ENCODE measurements around the gene BIRC6.

The BIRC6 gene

DNA sequence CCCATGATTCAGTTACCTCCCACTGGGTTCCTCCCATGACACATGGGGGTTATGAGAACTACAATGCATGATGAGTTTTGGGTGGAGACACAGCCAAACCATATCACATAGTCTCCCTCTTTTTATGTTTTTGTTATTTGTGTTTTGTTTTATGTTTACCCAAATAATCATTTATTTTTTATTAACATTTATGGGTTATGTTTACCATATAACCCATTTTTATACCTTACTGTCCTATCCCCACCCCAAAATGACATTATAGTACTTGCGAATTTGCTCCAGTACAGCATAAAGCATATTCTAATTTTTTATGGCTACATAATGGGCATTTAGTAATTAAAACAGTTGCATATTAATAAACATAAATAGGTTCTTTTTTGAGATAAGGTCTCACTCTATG lies 209.1 kb downstream of the BIRC6 start:
- in situ Hi-C loops (cut with MboI; ENCODE audit: low sequenced_read_pairs): no loop called here
- DNase-seq (ENCODE audit: low spot score in 2 of 2): no peak
- H3K36me3 ChIP-seq (replicated peaks): peaks cover 7% of the 10 kb centered on the region
- H3K9me3 ChIP-seq: no peaks in the 10 kb centered on the region; the same call in 1 of the 2 replicates
- no peaks in the 10 kb centered on the region for H3K27me3 ChIP-seq (ENCODE audit: low read depth)
- no peak overlapping the region for H3K4me3 ChIP-seq
- peaks cover 7% of the 10 kb centered on the region; the same call in 1 of the 2 replicates for H3K4me1 ChIP-seq

DNA sequence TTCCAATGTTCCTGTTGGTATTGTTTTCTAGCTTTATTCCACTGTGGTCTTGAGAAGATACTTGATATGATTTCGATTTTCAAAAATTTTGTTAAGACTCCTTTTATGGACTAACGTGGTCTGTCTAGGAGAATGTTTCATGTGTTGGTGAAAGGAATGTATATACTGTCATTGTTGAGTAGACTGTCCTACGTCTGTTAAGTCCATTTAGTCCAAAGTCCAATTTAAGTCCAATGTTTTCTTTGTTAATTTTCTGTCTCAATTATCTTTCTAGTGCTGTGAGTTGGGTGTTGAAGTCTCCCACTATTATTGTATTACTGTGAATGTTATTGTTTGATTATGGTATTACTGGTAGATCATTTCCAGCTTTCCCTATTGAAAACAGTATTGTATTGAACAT lies 215.2 kb downstream of the BIRC6 start:
- no peak overlapping the region for H3K4me3 ChIP-seq
- H3K27me3 ChIP-seq (ENCODE audit: low read depth): no peaks in the 10 kb centered on the region
- no peaks in the 10 kb centered on the region for H3K4me1 ChIP-seq
- in situ Hi-C loops (cut with MboI; ENCODE audit: low sequenced_read_pairs): no loop called here
- no peak for DNase-seq (ENCODE audit: low spot score in 2 of 2)
- peaks cover 2% of the 10 kb centered on the region; the same call in 1 of the 2 replicates for H3K36me3 ChIP-seq (replicated peaks)
- no peaks in the 10 kb centered on the region for H3K9me3 ChIP-seq

DNA sequence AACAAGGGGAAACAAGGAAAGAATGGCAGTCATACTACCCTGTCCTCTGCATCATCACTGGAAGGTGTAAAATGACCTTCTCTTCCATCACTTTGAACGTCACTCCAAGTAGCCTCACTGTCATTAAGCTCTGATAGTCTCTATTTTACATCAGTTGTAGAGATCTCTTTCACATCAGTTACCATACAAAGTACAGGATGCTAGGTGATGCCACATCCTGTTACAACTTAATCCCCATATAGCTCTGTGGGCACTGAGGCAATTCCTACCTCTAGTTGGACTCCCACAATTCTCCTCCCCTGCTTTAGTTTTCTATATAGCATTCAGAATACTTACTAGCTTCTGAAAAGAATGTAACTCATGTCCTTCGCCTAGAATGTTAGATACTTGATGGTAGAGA lies 215.9 kb downstream of the BIRC6 start:
- Histone ChIP-seq H3K27me3 (ENCODE audit: low read depth) (no peaks in the 10 kb centered on the region), H3K36me3 (replicated peaks) (peaks cover 2% of the 10 kb centered on the region), H3K4me1 (no peaks in the 10 kb centered on the region), H3K4me3 (no peak overlapping the region), H3K9me3 (no peaks in the 10 kb centered on the region)
- DNase-seq (ENCODE audit: low spot score in 2 of 2): no peak
- in situ Hi-C loops (cut with MboI; ENCODE audit: low sequenced_read_pairs): no loop called here

DNA sequence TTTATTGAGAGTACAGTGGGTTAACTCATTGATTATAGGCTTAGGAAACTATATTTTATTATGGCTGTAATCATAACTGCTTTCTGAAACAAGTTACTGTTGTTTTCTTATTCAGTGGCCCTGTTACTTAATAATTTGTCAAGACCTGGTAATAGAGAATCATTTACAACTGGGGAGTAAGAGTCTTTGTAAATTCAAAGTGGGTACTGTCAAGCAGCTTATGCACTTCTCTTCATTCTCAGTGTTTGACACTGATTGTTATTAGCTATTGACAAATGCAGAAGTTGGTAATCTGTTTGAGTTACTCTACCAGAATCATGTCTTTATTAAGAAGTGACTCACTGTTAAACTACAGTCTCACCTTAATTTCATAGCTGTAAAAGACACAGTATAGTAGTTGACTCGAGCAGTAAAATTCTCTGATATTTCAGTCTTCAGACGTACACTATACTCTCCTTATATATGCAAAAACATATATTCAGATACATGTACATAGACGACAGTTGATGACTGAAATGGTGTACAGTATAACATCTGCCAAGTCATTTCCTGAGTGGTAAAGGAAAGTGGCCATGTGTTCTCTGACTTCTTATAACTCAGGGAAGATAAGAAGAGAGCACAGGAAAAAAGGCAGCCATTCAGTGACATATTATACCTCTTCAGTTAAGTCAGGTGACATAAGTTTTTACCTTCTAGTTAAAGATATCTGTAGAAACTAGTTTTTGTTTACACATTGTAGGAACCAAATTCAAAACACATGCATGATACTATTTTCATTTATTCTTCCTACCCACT lies 235.0 kb downstream of the BIRC6 start:
- in situ Hi-C loops (cut with MboI; ENCODE audit: low sequenced_read_pairs): no loop called here
- Histone ChIP-seq H3K4me1 (no peaks in the 10 kb centered on the region), H3K36me3 (replicated peaks) (peaks cover 3% of the 10 kb centered on the region), H3K4me3 (no peak overlapping the region), H3K9me3 (no peaks in the 10 kb centered on the region), H3K27me3 (ENCODE audit: low read depth) (no peaks in the 10 kb centered on the region)
- no peak for DNase-seq (ENCODE audit: low spot score in 2 of 2)

DNA sequence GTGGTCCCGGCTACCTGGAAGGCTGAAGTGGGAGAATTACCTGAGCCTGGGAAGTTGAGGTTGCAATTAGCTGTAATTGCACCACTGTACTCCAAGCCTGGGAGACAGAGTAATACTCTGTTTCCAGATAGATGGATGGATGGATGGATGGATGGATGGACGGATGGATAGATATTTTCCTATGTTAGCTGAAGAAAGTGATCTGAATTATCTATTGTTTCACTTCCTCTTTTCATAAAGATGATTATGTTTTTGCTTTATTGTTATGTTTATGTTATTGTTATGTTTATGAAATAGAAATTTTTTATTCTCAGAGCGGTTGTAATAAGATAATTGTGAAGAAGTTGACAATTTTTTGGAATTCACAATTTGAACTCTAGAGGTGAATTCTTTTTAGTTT lies 237.8 kb downstream of the BIRC6 start:
- Histone ChIP-seq H3K4me3 (no peak overlapping the region), H3K27me3 (ENCODE audit: low read depth) (no peaks in the 10 kb centered on the region), H3K36me3 (replicated peaks) (peaks cover 13% of the 10 kb centered on the region), H3K9me3 (no peaks in the 10 kb centered on the region), H3K4me1 (no peaks in the 10 kb centered on the region)
- no peak for DNase-seq (ENCODE audit: low spot score in 2 of 2)
- in situ Hi-C loops (cut with MboI; ENCODE audit: low sequenced_read_pairs): no loop called here

DNA sequence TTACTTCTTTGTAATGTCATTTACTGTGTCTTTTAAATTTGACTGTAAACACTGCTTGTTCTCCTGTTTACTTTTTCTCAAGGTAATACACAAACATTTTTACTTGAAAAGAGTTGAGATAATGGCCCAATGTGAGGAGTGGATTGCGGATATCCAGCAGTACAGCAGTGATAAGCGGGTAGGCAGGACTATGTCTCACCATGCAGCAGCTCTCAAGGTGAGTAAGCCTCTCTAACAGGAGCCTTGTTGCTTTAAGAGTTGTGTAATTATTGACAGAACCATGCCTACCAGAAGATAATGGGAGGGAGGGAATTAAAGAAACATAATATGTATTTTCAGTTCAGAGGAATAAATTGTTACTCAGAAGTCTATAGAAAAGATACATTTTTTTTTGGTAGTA lies 254.5 kb downstream of the BIRC6 start:
- Histone ChIP-seq H3K4me1 (no peaks in the 10 kb centered on the region), H3K36me3 (replicated peaks) (peaks cover 20% of the 10 kb centered on the region), H3K4me3 (no peak overlapping the region), H3K27me3 (ENCODE audit: low read depth) (no peaks in the 10 kb centered on the region), H3K9me3 (no peaks in the 10 kb centered on the region)
- in situ Hi-C loops (cut with MboI; ENCODE audit: low sequenced_read_pairs): no loop called here
- DNase-seq (ENCODE audit: low spot score in 2 of 2): no peak

DNA sequence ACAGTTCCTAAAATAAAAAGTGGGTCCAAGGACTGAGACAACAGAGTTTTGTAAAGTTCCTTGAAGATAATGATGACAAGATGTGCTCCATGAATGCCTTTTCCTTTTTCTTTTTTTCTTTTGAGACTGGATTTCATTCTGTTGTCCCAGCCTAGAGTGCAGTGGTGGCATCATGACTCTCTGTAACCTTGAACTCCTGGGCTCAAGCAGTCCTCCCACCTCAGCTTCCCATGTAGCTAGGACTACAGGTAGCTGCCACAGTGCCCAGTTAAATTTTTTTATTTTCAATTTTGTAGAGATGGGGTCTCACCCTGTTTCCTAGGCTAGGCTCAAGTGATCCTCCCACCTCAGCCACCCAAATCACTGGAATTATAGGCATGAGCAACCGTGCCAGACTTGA lies 254.9 kb downstream of the BIRC6 start:
- in situ Hi-C loops (cut with MboI; ENCODE audit: low sequenced_read_pairs): no loop called here
- H3K4me1 ChIP-seq: no peaks in the 10 kb centered on the region
- H3K27me3 ChIP-seq (ENCODE audit: low read depth): no peaks in the 10 kb centered on the region
- no peaks in the 10 kb centered on the region for H3K9me3 ChIP-seq
- H3K36me3 ChIP-seq (replicated peaks): peaks cover 20% of the 10 kb centered on the region
- no peak for DNase-seq (ENCODE audit: low spot score in 2 of 2)
- H3K4me3 ChIP-seq: no peak overlapping the region

DNA sequence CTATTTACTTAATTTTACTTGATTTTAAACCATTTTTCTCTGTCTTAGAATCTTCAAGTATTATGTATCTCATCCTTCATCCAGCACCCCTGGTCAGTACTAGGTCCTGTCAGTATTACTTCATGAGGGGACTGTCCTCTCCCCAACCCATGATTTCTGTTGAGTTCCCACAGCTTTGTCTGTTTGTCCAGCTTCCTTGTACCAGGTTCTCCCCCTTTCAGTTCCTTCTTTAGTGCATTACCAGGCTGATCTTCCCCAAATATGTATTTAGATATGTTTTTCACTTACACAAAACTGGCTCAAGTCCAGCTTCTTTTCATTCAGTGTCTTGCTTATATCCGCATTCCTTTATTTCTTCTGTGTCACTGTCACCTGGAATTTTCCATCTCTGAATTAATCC lies 257.3 kb downstream of the BIRC6 start:
- Histone ChIP-seq H3K27me3 (ENCODE audit: low read depth) (no peaks in the 10 kb centered on the region), H3K4me1 (no peaks in the 10 kb centered on the region), H3K4me3 (no peak overlapping the region), H3K36me3 (replicated peaks) (peaks cover 29% of the 10 kb centered on the region), H3K9me3 (no peaks in the 10 kb centered on the region)
- in situ Hi-C loops (cut with MboI; ENCODE audit: low sequenced_read_pairs): no loop called here
- DNase-seq (ENCODE audit: low spot score in 2 of 2): no peak

DNA sequence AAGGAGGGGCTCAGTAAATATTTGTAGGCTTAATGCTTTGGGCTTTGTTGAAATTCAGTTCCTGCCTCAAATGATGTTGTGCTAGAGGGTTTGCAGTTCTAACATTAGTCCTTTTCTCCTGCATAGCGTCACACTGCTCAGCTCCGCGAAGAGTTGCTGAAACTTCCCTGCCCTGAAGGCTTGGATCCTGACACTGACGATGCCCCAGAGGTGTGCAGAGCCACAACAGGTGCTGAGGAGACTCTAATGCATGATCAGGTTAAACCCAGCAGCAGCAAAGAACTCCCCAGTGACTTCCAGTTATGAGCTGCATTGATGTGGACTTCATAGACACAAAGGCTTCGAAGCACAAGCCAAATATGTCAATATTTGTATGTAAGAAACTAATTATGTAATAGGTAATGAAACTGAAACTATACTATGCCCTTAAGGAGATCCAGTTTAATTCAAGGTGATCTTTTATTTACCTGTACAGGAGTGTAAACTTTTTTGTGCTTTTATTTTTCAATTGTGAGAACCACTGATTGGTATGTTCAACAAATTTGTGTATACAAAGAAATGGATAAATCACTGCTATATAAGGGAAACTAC lies 260.9 kb downstream of the BIRC6 start:
- Histone ChIP-seq H3K4me3 (no peak overlapping the region), H3K27me3 (ENCODE audit: low read depth) (no peaks in the 10 kb centered on the region), H3K9me3 (no peaks in the 10 kb centered on the region), H3K36me3 (replicated peaks) (peaks cover 32% of the 10 kb centered on the region), H3K4me1 (no peaks in the 10 kb centered on the region)
- in situ Hi-C loops (cut with MboI; ENCODE audit: low sequenced_read_pairs): no loop called here
- DNase-seq (ENCODE audit: low spot score in 2 of 2): no peak

DNA sequence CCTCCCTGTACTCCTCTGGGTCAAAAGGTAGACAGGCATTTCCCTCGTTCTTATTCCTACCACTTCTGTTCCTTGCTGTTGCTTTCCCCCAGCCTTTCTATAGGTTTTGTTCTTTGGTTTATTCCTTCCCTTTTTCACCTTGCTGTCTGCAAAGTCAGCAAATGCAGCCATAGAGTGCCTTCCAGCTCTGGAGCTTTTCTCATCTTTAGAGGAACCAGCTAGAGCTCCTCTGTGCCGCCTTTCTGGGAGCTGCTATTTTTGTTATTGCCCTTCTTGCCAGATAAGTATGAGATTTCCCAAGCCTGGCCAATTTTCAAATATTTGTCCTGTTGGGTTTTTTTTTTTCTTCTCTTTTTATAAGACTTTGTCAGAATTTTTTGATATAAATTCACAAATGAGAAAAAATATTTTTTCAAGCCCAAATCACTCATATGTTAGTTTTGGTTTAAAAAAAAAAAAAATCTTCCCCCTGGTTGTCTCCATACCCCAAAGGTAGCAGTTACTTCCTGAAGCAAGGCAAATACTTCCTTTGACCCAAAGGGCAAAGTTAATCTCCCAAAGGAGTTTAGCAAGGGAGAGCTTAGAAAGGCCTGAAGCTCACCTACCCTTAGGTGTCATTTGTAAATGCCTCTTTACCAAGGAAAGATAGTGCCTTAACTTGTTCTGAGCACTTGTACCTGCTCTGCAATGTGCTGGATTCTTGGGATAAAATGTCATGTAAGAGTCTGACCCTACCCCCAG lies 265.9 kb downstream of the BIRC6 start:
- H3K36me3 ChIP-seq (replicated peaks): peaks cover 11% of the 10 kb centered on the region
- no peaks in the 10 kb centered on the region for H3K27me3 ChIP-seq (ENCODE audit: low read depth)
- no peak for DNase-seq (ENCODE audit: low spot score in 2 of 2)
- H3K4me3 ChIP-seq: no peak overlapping the region
- in situ Hi-C loops (cut with MboI; ENCODE audit: low sequenced_read_pairs): no loop called here
- H3K4me1 ChIP-seq: no peaks in the 10 kb centered on the region
- no peaks in the 10 kb centered on the region for H3K9me3 ChIP-seq

DNA sequence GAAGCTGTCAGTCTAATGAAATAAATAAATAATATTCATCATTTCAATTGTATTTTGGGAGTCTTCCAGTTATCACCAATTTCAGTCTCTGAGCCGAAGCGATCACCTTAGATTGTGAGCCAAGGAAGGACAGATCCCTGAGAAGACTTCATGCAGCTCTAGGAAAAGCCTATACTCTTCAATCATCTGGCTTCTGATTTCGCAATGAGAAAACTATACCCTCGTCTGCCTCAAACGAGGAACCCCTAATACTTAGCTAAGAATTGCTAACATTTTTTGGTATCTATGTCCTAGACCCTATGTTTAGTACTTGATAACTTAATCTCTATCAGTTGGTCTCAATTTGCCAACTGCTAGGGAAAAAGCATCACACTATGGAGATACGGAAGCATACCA lies 266.5 kb downstream of the BIRC6 start:
- H3K9me3 ChIP-seq: no peaks in the 10 kb centered on the region
- no peak for DNase-seq (ENCODE audit: low spot score in 2 of 2)
- in situ Hi-C loops (cut with MboI; ENCODE audit: low sequenced_read_pairs): no loop called here
- peaks cover 8% of the 10 kb centered on the region for H3K36me3 ChIP-seq (replicated peaks)
- H3K4me1 ChIP-seq: no peaks in the 10 kb centered on the region
- H3K4me3 ChIP-seq: no peak overlapping the region
- H3K27me3 ChIP-seq (ENCODE audit: low read depth): no peaks in the 10 kb centered on the region

DNA sequence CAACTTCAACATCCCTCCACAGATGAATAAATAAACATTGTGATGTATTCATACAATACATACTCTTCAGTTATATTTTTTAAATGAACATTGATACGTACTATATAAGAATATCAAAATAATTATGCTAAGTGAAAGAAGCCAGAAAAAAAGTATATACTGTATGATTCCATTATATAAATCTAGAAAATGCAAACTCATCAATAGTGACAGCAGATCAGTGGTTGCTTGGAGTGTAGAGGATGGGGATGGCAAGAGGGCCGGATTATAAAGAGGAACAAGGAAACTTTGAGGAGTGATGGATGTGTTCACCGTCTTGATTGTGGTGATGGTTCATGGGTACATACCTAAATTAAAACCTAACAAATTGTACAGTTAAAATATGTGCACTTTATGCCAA lies 268.0 kb downstream of the BIRC6 start:
- in situ Hi-C loops (cut with MboI; ENCODE audit: low sequenced_read_pairs): no loop called here
- Histone ChIP-seq H3K36me3 (replicated peaks) (peaks cover under 1% of the 10 kb centered on the region; the same call in 1 of the 2 replicates), H3K4me3 (no peak overlapping the region), H3K9me3 (no peaks in the 10 kb centered on the region), H3K4me1 (no peaks in the 10 kb centered on the region), H3K27me3 (ENCODE audit: low read depth) (no peaks in the 10 kb centered on the region)
- DNase-seq (ENCODE audit: low spot score in 2 of 2): no peak

DNA sequence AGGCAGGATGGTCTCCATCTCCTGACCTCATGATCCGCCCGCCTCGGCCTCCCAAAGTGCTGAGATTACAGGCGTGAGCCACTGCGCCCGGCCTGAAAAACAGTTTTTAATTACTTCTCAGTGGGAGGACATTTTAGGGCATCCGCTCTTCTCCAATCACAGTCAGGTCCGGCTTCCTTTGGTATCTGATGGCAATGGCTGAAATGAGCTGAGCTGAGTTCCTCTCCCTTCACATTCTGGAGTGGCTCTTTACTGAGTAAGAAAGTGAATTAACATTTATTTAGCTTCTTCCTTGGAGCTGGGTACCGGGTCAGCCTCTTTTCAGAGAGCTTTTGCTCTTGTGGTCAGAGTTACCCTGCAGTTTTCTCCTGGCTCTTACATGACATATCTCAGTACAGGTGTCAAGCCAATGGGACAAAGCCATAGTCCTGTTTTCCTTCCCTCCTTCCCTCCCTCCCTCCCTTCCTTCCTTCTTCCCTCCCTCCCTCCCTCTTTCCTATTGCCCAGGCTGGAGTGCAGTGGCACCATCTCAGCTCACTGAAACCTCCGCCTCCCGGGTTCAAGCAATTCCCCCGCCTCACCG lies 269.9 kb downstream of the BIRC6 start:
- in situ Hi-C loops (cut with MboI; ENCODE audit: low sequenced_read_pairs): no loop called here
- no peak overlapping the region for H3K4me3 ChIP-seq

DNA sequence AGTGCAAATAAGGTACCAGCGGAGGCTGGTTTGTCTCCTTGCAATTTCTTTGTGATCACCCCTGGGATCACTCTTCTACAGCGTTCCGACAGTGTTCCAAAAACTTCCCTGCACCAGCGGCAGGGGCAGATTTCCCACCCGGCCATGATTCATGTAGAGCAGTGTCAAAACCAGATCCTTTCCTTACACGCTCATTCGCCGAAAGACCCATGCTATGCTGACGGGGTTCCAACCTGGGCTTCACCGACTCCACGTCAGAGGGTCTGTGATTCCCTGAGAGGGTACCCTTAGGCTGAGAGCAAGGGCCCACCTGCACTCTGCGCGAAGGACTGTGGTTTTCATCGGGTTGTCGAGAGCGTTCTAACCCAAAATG lies 270.6 kb downstream of the BIRC6 start:
- in situ Hi-C loops (cut with MboI; ENCODE audit: low sequenced_read_pairs): no loop called here
- peak overlapping the region; percentile 67 for H3K4me3 ChIP-seq
- no peak for DNase-seq (ENCODE audit: low spot score in 2 of 2)
- H3K4me1 ChIP-seq: no peaks in the 10 kb centered on the region
- no peaks in the 10 kb centered on the region for H3K27me3 ChIP-seq (ENCODE audit: low read depth)
- H3K9me3 ChIP-seq: no peaks in the 10 kb centered on the region
- peaks cover 5% of the 10 kb centered on the region for H3K36me3 ChIP-seq (replicated peaks)

More for the DNA sequence above, 269.9 kb downstream of the BIRC6 start:
- Histone ChIP-seq H3K27me3 (ENCODE audit: low read depth) (no peaks in the 10 kb centered on the region), H3K9me3 (no peaks in the 10 kb centered on the region), H3K36me3 (replicated peaks) (peaks cover 5% of the 10 kb centered on the region), H3K4me1 (no peaks in the 10 kb centered on the region)
- DNase-seq (ENCODE audit: low spot score in 2 of 2): no peak
